Glomerular visceral epithelial cell (primary cell): ENCODE data around the gene PRIM1.
"Not testable (repeated sequence)": the region's sequence is repeated elsewhere in the genome, so short reads cannot be mapped to it uniquely, and the experiment has no call there.

Experiments used
- DNase-seq: peaks from one replicate; pipeline ENCODE4 v3.0.0-alpha.2; 2016; ENCODE audit errors: extremely low spot score

PRIM1 gene

DNA sequence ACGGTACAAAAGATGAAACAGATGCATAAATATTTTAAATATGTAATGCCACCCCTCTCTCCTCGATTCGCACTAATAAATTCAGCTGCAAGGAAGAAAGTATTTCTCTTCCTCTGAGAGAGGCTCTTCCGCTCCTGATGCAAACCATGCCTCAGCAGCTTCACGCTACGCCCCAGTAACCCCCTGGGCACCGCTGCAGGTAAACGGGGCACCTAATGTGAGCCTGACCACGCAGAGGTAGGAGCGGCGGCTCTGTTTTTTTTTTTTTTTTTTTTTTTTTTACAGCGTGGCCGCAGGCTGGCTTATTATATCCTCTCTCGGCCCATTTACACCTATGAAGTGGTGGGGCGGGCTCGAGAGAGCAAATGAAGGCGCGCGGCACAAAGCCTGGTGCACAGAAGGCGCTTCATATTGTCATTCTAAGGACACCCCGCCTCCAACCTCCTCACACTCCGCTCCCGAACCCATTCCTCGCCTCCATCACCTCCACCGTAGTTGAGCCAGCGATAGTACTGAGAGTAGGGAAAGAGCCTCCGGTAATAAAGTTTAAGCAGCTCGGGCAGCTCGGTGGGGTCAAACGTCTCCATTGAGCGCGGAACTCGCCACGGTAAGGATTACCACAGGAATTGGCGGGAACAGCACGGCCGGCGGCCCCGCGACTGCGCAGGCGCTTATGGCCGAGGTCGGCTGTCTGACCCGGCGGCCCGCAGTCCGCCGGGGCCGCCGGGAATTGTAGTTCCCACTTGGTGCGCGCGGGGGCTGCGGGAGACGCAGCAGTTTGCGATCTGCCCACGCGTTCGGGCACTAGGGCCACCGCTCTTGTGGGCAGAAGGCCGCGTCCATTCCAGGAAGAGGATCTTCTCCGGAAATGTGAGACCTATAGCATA is at the start of gene PRIM1:
Gene PRIM1, minus strand, starts transcription at position 612 of the 887 bp plus-strand sequence. Its CDS starts 25 bp downstream, at position 587.
- peak; percentile 87 for DNase-seq

GRCh38 chr12:56800221-56800620 is 48.1 kb upstream of the PRIM1 start:
- DNase-seq: no peak

GRCh38 chr12:56799345-56799744 is 47.2 kb upstream of the PRIM1 start:
- DNase-seq: not testable (repeated sequence)

DNA sequence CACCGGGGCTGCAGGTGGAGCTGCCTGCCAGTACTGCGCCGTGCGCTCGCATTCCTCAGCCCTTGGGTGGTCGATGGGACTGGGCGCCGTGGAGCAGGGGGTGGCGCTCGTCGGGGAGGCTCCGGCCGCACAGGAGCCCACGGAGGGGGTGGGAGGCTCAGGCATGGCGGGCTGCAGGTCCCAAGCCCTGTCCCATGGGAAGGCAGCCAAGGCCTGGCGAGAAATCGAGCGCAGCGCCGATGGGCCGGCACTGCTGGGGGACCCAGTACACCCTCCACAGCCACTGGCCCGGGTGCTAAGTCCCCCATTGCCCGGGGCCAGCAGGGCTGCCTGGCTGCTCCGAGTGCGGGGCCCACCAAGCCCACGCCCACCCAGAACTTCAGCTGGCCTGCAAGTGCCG is 43.7 kb upstream of the PRIM1 start:
- not testable (repeated sequence) for DNase-seq

- not testable (repeated sequence) for DNase-seq
These were observed 43.0 kb upstream of the PRIM1 start for GRCh38 chr12:56795046-56795562.

DNA sequence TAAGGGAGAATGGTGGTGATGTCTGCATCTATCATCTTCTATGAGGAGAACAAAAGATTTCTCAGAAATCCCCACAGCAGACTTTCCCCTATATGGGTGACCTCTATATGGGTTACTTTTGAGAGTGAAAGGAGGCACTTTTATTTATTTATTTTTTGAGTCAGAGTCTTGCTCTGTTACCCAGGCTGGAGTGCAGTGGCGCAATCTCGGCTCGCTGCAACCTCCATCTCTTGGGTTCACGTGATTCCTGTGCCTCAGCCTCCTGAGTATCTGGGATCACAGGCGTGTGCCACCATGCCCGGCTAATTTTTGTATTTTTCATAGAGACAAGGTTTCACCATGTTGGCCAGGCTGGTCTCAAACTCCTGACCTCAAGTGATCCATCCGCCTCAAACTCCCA is 41.0 kb upstream of the PRIM1 start:
- not testable (repeated sequence) for DNase-seq

- DNase-seq: no peak
These were observed 40.6 kb upstream of the PRIM1 start for GRCh38 chr12:56792678-56793077.

DNA sequence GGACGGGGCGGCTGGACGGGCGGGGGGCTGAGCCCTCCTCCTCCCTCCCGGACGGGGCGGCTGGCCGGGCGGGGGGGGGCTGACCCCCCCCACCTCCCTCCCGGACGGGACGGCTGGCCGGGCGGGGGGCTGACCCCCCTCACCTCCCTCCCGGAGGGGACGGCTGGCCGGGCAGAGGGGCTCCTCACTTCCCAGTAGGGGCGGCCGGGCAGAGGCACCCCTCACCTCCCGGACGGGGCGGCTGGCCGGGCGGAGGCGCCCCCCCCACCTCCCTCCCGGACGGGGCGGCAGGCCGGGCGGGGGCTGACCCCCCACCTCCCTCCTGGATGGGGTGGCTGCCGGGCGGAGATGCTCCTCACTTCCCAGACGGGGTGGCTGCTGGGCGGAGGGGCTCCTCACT is 37.3 kb upstream of the PRIM1 start:
- not testable (repeated sequence) for DNase-seq

- DNase-seq: no peak
These were observed 35.4 kb upstream of the PRIM1 start for GRCh38 chr12:56787498-56787897.

DNA sequence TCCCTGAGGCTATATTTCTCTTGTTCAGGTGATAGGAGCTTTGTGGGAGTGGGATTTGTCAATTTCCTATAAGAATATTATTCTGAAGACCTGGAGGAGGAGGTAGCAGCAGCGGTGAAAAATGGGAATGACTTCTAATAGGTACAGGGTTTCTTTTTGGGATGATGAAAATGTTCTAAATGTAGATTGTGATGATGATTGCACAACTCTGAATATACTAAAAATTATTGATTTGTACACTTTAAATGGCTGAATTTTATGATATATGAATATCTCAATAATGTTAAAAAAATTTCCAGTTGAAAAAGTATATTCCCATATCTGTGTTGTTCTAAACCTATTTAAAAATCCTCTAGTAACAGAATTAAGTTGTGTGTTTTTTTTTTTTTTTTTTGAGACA is 33.8 kb upstream of the PRIM1 start:
- DNase-seq: no peak

- DNase-seq: no peak
These were observed 33.2 kb upstream of the PRIM1 start for GRCh38 chr12:56785141-56785865.

DNA sequence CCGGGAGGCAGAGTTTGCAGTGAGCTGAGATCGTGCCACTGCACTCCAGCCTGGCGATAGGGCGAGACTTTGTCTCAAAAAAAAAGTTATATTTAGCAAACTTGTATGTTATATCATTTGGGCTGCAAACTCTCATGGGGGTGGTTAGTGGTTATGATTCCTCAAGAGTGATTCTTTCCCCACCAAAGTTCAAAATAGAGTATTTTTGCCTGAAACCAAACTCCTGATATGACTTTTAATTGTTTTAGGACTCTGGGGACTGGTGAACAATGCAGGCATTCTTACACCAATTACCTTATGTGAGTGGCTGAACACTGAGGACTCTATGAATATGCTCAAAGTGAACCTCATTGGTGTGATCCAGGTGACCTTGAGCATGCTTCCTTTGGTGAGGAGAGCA is 29.6 kb upstream of the PRIM1 start:
- DNase-seq: no peak

DNA sequence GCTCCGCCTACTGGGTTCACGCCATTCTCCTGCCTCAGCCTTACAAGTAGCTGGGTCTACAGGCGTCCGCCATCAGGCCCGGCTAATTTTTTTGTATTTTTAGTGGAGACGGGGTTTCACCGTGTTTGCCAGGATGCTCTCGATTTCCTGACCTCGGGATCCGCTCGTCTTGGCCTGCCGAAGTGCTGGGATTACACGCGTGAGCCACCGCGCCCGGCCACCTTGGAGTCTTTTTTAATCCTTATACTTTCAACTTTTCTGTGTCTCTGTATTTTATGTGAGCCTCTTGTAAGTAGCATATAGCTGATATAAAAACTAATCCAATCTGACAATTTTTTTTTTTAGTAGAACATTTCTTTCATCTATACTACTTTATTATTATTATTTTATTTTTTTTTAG is 26.6 kb upstream of the PRIM1 start:
- DNase-seq: no peak

DNA sequence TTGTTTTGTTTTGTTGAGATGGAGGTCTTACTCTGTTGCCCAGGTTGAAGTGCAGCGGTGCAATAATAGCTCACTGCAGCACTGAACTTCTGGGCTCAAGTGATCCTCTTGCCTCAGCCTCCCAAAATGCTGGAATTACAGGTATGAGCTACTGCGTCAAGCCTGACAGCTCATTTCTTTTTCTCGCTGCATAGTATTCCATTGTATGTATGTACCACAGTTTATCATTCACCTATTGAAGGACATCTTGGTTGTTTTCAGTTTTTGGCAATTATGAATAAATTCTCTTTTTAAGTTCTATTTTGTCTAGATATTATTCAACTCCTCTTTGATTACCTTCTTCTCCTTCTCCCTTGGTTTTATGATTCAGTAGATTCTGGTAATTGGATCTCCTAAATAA is 24.5 kb upstream of the PRIM1 start:
- no peak for DNase-seq

DNA sequence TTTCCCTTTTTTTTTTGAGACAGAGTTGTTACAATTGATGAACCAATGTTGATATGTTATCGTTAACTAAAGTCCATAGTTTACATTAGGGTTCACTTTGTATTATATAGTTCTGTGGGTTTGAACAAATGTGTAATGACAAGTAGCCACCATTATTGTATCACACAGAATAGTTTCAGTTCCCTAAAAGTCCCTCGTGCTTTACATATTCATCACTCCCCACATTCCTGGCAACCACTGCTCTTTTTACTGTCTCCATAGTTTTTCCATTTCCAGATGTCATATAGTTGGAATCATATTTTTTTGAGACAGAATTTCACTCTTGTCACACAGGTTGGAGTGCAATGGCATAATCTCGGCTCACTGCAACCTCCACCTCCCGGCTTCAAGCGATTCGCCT is 23.5 kb upstream of the PRIM1 start:
- DNase-seq: no peak

GRCh38 chr12:56773113-56773512 is 21.0 kb upstream of the PRIM1 start:
- DNase-seq: no peak

DNA sequence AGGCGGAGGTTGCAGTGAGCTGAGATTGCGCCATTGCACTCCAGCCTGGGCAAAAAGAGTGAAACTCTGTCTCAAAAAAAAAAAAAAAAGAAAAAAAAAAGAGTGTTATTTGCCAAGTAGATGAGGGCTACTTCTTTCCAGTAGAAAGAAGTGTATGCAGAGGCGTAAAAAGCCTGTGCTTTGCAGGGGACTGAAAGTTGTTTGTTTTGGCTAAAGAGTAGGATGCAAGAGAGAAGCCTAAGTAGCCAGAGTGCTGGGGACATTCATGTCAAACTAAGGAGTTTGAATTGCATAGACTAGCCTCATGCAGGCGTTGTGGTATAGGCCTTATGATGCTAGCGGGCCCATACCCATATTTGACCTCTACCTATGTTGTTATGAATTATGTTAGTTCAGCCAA is 20.5 kb upstream of the PRIM1 start:
- no peak for DNase-seq

DNA sequence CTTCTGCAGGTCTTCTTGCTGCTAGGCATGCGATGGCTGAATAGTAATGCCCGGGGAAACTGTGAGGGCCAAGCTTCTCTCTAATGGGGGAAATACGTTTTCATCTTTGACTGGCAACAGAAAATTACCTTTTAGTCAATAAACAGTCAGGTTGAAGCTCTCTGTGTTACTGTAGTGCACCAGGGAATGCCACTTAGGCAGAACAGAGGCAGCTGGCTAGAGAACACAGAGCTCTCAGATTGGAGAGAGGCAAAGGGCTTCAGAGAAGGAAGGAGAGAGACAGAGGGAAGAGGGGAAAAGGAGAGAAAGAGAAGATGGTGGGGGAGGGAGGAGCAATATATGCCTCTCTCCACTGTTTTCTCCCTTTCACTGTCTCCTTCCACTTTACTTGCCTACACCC is 17.7 kb upstream of the PRIM1 start:
- no peak for DNase-seq

GRCh38 chr12:56768424-56768823 is 16.3 kb upstream of the PRIM1 start:
- no peak for DNase-seq

DNA sequence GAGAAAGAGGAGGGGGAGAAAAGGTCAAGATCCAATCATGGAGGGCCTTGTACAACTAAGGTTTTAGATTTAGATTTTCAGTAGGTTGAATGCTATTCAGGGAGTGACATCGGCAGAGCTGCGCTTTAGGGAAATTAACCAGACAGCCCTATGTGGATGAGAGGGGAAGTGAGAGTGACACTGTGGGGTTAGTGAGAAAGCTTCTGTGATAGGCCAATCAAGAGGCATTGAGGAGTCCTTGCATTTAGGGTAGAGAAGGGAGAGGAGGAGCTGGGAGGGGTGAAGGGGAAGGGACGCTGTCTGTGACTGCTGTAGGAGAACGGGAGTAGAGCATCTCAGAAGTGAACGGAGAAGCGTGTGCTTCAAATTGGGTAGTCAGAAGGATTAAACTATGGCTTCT is 14.4 kb upstream of the PRIM1 start:
- no peak for DNase-seq

DNA sequence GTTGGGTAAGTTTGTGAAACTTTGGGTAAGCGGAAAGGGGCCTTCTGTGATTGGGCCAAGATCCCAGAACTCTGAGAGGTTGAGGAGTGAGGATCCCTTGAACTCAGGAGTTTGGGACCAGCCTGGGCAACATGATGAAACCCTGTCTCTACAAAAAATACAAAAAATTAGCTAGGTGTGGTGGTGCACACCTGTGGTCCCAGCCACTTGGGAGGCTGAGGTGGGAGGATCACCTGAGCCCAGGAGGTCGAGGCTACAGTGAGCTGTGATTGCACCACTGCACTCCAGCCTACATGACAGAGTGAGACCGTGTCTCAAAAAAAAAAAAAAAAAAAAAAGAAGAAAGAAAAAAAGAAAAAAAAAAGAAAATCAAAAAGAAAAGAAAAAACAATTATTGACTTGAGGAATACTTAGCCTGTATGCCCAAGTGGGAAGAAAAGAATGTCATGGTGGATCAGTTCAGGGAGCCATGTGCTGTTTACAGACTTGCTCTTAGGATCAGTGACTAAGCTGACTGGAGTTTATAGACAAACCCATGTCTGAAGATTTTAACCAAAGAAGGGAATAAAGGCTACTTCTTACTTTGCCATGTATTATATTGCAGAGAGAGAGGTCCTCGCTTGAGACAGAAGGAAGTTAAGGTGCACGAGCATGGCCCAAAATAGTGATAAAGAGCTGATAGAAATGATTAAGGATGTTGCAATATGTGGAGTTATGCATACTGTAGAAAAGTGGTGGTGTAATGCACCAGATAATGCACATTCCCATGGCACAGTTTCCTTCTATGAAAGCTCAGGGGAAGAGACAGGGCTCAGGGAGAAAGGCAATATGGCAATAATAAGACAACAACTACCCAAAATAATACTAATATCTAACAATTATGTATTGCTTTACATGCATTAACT is 11.9 kb upstream of the PRIM1 start:
- DNase-seq: no peak

- no peak for DNase-seq
These were observed 9.7 kb upstream of the PRIM1 start for GRCh38 chr12:56761812-56762211.
